ENCODE results near the gene FETUB. TPM values are rescaled to one million over a fixed set of nuclear protein-coding genes. Genes with fewer than 3 reads are reported as not detected.
"Not testable (repeated sequence)": the region's sequence is repeated elsewhere in the genome, so short reads cannot be mapped to it uniquely, and the experiment has no call there.

FETUB gene
- total RNA-seq, 1 donor from 2014 or later, result not detected

DNA sequence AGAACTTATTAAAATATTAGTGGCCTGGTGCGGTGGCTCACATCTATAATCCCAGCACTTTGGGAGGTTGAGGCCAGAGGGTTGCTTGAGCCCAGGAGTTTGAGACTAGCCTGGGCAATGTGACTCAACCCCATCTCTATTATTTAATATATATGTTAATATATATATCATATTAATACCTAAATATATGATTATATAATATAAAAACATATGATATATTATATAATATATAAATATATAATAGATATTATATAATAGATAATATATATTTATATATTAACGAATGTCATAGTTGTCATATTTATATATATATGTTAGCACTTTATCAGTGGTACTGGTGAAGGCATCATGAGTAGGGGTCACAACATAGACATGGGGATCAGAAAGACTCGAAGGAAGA, 30.9 kb downstream of the FETUB start:
- Mint-ChIP-seq H3K9me3 (no peaks in the 10 kb centered on the region), H3K4me1 (no peaks in the 10 kb centered on the region), H3K36me3 (no peaks in the 10 kb centered on the region), H3K27ac (no peak overlapping the region), H3K27me3 (ENCODE audit: low read depth) (peaks cover 36% of the 10 kb centered on the region), H3K4me3 (no peak overlapping the region)
- DNase-seq (ENCODE audit: low spot score in 2 of 2, unreplicated experiment in 2 of 2), result no peak
- TF ChIP-seq, protein P1, sequence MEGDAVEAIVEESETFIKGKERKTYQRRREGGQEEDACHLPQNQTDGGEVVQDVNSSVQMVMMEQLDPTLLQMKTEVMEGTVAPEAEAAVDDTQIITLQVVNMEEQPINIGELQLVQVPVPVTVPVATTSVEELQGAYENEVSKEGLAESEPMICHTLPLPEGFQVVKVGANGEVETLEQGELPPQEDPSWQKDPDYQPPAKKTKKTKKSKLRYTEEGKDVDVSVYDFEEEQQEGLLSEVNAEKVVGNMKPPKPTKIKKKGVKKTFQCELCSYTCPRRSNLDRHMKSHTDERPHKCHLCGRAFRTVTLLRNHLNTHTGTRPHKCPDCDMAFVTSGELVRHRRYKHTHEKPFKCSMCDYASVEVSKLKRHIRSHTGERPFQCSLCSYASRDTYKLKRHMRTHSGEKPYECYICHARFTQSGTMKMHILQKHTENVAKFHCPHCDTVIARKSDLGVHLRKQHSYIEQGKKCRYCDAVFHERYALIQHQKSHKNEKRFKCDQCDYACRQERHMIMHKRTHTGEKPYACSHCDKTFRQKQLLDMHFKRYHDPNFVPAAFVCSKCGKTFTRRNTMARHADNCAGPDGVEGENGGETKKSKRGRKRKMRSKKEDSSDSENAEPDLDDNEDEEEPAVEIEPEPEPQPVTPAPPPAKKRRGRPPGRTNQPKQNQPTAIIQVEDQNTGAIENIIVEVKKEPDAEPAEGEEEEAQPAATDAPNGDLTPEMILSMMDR (IDR thresholded peaks at IDR 0.05; ENCODE audit: unreplicated experiment), result no peak

GRCh38 chr3:186678604-186679003, 38.4 kb downstream of the FETUB start:
- H3K4me1 Mint-ChIP-seq, result no peaks in the 10 kb centered on the region
- H3K9me3 Mint-ChIP-seq, result no peaks in the 10 kb centered on the region
- TF ChIP-seq, protein P1 (IDR thresholded peaks at IDR 0.05; ENCODE audit: unreplicated experiment), result no peak
- no peak overlapping the region for H3K4me3 Mint-ChIP-seq
- no peak overlapping the region for H3K27ac Mint-ChIP-seq
- H3K27me3 Mint-ChIP-seq (ENCODE audit: low read depth), result peaks cover 60% of the 10 kb centered on the region
- no peak for DNase-seq (ENCODE audit: low spot score in 2 of 2, unreplicated experiment in 2 of 2)
- no peaks in the 10 kb centered on the region for H3K36me3 Mint-ChIP-seq

DNA sequence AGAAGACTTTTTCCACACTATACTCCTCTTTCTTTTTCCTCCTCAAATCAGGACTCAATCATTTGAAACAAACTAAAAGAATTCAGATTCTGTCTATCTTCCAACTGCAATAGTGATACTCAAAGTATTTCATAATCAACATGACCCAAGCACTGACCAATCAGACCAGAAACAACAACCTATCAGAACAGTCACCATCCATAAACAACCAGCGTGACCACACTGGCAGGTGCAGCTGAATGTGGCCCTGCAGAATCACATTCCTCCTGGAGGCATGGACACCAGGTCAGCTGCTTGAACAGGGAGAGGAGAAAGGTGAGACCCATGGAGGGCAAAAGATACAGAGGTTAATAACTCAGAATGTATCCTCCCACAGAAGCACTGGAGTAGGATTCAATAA, 39.0 kb downstream of the FETUB start:
- H3K4me3 Mint-ChIP-seq, result no peak overlapping the region

DNA sequence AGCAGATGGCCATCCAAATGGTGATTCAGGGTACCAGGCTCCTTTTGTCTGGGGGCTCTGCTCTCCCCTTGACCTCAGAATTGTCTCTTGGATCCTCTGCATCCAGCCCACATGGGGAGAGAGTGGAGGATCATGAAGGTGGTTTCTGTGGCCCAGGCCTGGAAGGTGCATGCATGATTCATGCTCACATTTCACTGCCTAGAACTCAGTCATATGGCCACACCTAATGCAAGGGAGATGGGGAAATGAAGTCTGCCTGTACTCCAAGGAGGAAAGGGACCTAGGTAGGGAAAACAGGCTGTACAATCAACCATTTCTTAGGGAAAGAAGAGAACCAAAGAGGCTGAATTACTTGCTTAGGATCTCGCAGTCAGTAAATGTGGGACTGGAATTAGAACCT, 40.7 kb downstream of the FETUB start:
- H3K4me1 Mint-ChIP-seq, result no peaks in the 10 kb centered on the region
- H3K36me3 Mint-ChIP-seq, result no peaks in the 10 kb centered on the region
- peaks cover 48% of the 10 kb centered on the region for H3K27me3 Mint-ChIP-seq (ENCODE audit: low read depth)

More for the DNA sequence above, 39.0 kb downstream of the FETUB start:
- TF ChIP-seq, protein P1 (IDR thresholded peaks at IDR 0.05; ENCODE audit: unreplicated experiment), result no peak
- H3K27me3 Mint-ChIP-seq (ENCODE audit: low read depth), result peaks cover 55% of the 10 kb centered on the region
- H3K4me1 Mint-ChIP-seq, result no peaks in the 10 kb centered on the region
- no peak overlapping the region for H3K27ac Mint-ChIP-seq
- H3K9me3 Mint-ChIP-seq, result no peaks in the 10 kb centered on the region
- DNase-seq (ENCODE audit: low spot score in 2 of 2, unreplicated experiment in 2 of 2), result no peak
- H3K36me3 Mint-ChIP-seq, result no peaks in the 10 kb centered on the region

DNA sequence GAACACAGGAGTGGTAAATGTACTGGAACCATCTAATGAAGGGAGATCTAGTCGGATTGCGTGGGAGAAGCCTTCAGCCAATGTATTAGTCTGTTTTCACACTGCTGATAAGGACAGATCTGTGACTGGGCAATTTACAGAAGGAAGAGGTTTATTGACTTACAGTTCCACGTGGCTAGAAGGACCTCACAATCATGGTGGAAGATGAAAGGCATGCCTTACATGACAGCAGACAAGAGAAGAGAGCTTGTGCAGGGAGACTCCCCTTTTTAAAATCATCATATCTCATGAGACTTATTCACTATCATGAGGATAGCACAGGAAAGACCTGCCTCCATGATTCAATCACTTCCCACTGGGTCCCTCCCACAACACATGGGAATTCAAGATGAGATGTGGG, 42.6 kb downstream of the FETUB start:
- TF ChIP-seq, protein P1 (IDR thresholded peaks at IDR 0.05; ENCODE audit: unreplicated experiment), result no peak
- Mint-ChIP-seq H3K9me3 (peaks cover 17% of the 10 kb centered on the region), H3K4me1 (no peaks in the 10 kb centered on the region), H3K27ac (no peak overlapping the region), H3K36me3 (no peaks in the 10 kb centered on the region), H3K4me3 (no peak overlapping the region), H3K27me3 (ENCODE audit: low read depth) (peaks cover 43% of the 10 kb centered on the region)
- no peak for DNase-seq (ENCODE audit: low spot score in 2 of 2, unreplicated experiment in 2 of 2)

More for the DNA sequence above, 40.7 kb downstream of the FETUB start:
- TF ChIP-seq, protein P1 (IDR thresholded peaks at IDR 0.05; ENCODE audit: unreplicated experiment), result no peak
- H3K27ac Mint-ChIP-seq, result no peak overlapping the region
- no peak for DNase-seq (ENCODE audit: low spot score in 2 of 2, unreplicated experiment in 2 of 2)
- H3K9me3 Mint-ChIP-seq, result peaks cover 11% of the 10 kb centered on the region
- H3K4me3 Mint-ChIP-seq, result no peak overlapping the region

GRCh38 chr3:186683979-186684378, 43.8 kb downstream of the FETUB start:
- no peaks in the 10 kb centered on the region for H3K36me3 Mint-ChIP-seq
- no peak overlapping the region for H3K27ac Mint-ChIP-seq
- no peak overlapping the region for H3K4me3 Mint-ChIP-seq
- peaks cover 39% of the 10 kb centered on the region for H3K27me3 Mint-ChIP-seq (ENCODE audit: low read depth)
- TF ChIP-seq, protein P1 (IDR thresholded peaks at IDR 0.05; ENCODE audit: unreplicated experiment), result no peak
- no peak for DNase-seq (ENCODE audit: low spot score in 2 of 2, unreplicated experiment in 2 of 2)
- peaks cover 17% of the 10 kb centered on the region for H3K9me3 Mint-ChIP-seq
- H3K4me1 Mint-ChIP-seq, result no peaks in the 10 kb centered on the region

- Mint-ChIP-seq H3K9me3 (peaks cover 17% of the 10 kb centered on the region), H3K27me3 (ENCODE audit: low read depth) (peaks cover 38% of the 10 kb centered on the region)
- not testable (repeated sequence) for DNase-seq (ENCODE audit: low spot score in 2 of 2, unreplicated experiment in 2 of 2); H3K4me1 Mint-ChIP-seq; H3K36me3 Mint-ChIP-seq; H3K27ac Mint-ChIP-seq; H3K4me3 Mint-ChIP-seq
These were observed 46.3 kb downstream of the FETUB start for GRCh38 chr3:186686475-186686874.
